ENCODE data around the gene METAP1D.

METAP1D gene

DNA sequence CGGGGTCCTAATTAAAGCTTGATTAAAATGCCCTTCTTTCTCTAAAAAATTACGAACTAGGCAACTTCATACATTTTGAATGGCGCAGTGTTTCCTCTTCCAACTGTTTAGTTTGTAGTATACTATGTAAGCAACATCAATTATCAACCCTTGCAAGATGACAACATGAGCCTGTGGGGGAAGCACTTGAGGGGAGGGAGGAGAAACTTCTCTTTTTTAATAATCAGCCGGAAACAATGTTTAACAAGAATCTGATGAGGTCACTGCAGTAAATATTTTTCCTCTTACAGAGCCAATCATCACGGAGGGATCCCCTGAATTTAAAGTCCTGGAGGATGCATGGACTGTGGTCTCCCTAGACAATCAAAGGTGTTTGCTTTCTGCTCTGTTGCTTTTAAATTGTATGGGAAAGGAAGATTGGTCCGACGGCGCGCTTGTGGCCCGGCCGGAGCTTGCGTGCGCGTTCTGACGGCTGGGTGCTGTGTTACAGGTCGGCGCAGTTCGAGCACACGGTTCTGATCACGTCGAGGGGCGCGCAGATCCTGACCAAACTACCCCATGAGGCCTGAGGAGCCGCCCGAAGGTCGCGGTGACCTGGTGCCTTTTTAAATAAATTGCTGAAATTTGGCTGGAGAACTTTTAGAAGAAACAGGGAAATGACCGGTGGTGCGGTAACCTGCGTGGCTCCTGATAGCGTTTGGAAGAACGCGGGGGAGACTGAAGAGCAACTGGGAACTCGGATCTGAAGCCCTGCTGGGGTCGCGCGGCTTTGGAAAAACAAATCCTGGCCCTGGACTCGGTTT is 80.3 kb downstream of the METAP1D start:
- H3K4me1 ChIP-seq: no peaks in the 10 kb centered on the region
- H3K79me2 ChIP-seq: no peaks in the 10 kb centered on the region
- H3K4me2 ChIP-seq (ENCODE audit: low read length): no peak overlapping the region
- H3K9me3 ChIP-seq (ENCODE audit: control insufficient read depth, low read length): peaks cover 4% of the 10 kb centered on the region
- H3K36me3 ChIP-seq (ENCODE audit: control insufficient read depth, insufficient read depth, low read length): no peaks in the 10 kb centered on the region
- no peak overlapping the region for H2AFZ ChIP-seq
- no peak overlapping the region for H3K4me3 ChIP-seq (ENCODE audit: low read depth, low read length)
- no peak overlapping the region for H3K9ac ChIP-seq
- peaks cover 18% of the 10 kb centered on the region for H3K27me3 ChIP-seq (ENCODE audit: control insufficient read depth, insufficient read depth, low read length)
- H3K27ac ChIP-seq: no peak overlapping the region
- TF ChIP-seq, protein P1, sequence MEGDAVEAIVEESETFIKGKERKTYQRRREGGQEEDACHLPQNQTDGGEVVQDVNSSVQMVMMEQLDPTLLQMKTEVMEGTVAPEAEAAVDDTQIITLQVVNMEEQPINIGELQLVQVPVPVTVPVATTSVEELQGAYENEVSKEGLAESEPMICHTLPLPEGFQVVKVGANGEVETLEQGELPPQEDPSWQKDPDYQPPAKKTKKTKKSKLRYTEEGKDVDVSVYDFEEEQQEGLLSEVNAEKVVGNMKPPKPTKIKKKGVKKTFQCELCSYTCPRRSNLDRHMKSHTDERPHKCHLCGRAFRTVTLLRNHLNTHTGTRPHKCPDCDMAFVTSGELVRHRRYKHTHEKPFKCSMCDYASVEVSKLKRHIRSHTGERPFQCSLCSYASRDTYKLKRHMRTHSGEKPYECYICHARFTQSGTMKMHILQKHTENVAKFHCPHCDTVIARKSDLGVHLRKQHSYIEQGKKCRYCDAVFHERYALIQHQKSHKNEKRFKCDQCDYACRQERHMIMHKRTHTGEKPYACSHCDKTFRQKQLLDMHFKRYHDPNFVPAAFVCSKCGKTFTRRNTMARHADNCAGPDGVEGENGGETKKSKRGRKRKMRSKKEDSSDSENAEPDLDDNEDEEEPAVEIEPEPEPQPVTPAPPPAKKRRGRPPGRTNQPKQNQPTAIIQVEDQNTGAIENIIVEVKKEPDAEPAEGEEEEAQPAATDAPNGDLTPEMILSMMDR (IDR thresholded peaks at IDR 0.05): no peak

DNA sequence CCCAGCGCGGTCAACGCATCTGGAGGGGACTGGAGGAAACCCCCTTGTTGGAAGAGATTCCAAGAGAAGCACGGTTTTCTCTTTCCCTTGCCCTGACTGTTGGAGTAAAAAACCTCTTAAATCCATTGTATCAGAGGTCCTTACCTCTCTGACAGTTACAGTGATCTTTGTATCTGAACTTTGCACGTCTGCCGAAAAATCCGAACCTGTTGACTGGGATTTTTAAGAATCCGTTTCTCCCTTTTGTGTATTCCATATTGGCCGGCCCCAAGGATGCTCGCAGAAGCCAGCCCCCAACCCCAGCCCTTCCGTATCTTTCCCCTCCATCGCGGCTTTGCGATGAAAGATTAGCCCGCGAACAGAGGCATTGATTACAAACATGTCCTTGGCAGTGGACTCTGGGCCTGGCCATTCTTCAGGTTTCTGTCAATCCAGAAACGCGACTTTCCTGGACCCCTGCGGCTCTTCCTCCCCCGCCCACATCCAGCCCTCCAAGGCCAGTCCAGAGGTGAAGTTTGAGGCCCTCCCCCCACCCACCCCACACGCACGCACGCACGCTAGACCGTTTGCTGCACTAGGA is 81.0 kb downstream of the METAP1D start:
- H3K36me3 ChIP-seq (ENCODE audit: control insufficient read depth, insufficient read depth, low read length): no peaks in the 10 kb centered on the region
- H3K4me1 ChIP-seq: no peaks in the 10 kb centered on the region
- H3K9me3 ChIP-seq (ENCODE audit: control insufficient read depth, low read length): peaks cover 4% of the 10 kb centered on the region
- H3K9ac ChIP-seq: no peak overlapping the region
- TF ChIP-seq, protein P1 (IDR thresholded peaks at IDR 0.05): no peak
- H3K27me3 ChIP-seq (ENCODE audit: control insufficient read depth, insufficient read depth, low read length): peaks cover 18% of the 10 kb centered on the region
- H3K4me2 ChIP-seq (ENCODE audit: low read length): no peak overlapping the region
- no peak overlapping the region for H2AFZ ChIP-seq
- H3K4me3 ChIP-seq (ENCODE audit: low read depth, low read length): no peak overlapping the region
- H3K27ac ChIP-seq: no peak overlapping the region
- H3K79me2 ChIP-seq: no peaks in the 10 kb centered on the region

DNA sequence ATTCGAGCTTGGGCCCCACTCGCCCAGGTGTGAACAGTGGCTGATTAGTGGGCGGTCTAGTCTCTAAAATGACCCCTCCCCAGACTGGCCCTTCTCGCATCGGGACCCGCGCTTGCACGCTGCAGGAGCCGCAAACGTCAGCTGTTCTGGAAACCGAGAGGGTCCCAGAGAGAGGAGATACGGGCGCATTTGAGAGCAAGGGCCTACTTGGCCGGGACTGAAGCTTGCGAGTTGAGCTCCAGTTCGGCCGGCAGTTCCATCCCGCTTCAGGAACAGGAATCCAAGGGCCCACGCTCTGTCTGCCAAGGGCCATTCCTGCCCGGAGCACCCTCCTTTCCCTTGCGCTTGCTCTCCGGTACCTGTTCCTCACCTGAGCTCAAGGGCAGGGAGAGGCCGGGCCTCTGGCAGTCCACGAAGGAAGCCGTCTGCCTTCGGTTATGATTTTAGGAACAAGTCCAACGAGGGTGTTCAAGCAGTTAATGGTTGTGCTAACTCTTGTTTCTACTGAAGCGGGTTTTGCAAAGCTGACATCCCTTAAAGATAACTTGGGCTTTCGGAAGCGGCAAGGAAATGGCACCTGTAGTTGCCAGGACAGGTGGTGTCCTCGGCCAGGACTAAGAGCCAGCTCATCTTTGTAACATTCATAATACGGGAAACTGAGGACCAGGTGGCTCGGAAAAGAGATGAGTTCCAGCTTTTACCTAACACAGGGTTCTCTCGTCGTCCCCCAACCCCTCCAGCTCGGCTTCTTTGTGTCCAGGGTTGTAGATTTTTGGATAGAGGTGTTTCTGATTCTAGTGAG is 81.7 kb downstream of the METAP1D start:
- H3K4me1 ChIP-seq: no peaks in the 10 kb centered on the region
- H3K27me3 ChIP-seq (ENCODE audit: control insufficient read depth, insufficient read depth, low read length): peaks cover 22% of the 10 kb centered on the region
- TF ChIP-seq, protein P1 (IDR thresholded peaks at IDR 0.05): no peak
- H3K4me2 ChIP-seq (ENCODE audit: low read length): no peak overlapping the region
- no peaks in the 10 kb centered on the region for H3K79me2 ChIP-seq
- H3K4me3 ChIP-seq (ENCODE audit: low read depth, low read length): no peak overlapping the region
- H3K36me3 ChIP-seq (ENCODE audit: control insufficient read depth, insufficient read depth, low read length): no peaks in the 10 kb centered on the region
- H2AFZ ChIP-seq: no peak overlapping the region
- H3K27ac ChIP-seq: no peak overlapping the region
- H3K9ac ChIP-seq: no peak overlapping the region
- H3K9me3 ChIP-seq (ENCODE audit: control insufficient read depth, low read length): peaks cover 4% of the 10 kb centered on the region

DNA sequence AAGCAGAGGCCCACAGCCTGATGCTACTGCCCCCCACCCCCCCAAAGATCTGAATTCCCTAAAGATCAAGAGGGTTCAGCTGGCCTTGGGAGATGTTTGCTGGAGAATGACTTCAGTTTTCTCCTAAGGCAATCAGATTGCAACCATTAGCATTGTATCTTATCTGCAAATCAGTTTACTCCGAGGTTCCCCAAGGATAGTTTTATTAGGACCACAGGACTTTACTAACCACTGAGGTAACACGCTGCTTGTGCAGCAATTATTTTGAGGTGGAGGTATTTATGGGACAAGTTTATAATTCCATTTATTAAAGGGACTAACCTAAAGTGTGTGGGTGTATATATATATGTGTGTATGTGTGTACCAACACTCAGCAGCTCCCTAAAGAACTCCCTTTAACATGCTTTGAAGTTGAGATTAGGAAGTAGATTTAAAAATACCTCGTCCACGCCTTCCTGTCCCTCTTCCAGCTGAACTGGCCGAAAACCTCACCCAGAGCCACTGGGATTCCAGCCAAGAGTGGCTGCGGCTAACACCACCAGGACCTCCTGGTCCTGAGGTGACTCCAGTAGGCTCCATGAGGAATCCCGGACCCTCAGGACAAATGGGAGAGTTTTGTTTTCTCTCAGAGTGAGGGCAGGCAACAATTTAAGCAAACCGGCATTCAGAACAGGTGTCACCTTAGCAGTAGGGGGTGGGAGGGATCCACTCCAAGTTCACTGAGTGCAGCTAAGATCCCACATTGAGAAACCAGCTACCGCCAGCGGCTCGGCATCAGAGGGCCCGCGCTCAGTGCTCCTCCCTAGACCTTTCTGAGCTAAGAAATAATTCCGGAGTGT is 82.6 kb downstream of the METAP1D start:
- Histone ChIP-seq H3K79me2 (no peaks in the 10 kb centered on the region), H3K4me2 (ENCODE audit: low read length) (no peak overlapping the region), H3K27ac (no peak overlapping the region), H3K9ac (no peak overlapping the region), H3K27me3 (ENCODE audit: control insufficient read depth, insufficient read depth, low read length) (peaks cover 31% of the 10 kb centered on the region), H3K4me3 (ENCODE audit: low read depth, low read length) (no peak overlapping the region), H2AFZ (no peak overlapping the region), H3K9me3 (ENCODE audit: control insufficient read depth, low read length) (peaks cover 4% of the 10 kb centered on the region), H3K36me3 (ENCODE audit: control insufficient read depth, insufficient read depth, low read length) (no peaks in the 10 kb centered on the region), H3K4me1 (no peaks in the 10 kb centered on the region)
- TF ChIP-seq, protein P1 (IDR thresholded peaks at IDR 0.05): no peak

All from parathyroid adenoma (tissue), 2 donors.